Naive thymus-derived CD4-positive, alpha-beta T cell (primary cell): Measurements from ENCODE around the gene TTI1. TPM values are rescaled to one million over a fixed set of nuclear protein-coding genes. Genes with fewer than 3 reads are reported as not detected.
A peak's percentile ranks its signal among the peaks of the same experiment; 100 is the strongest.

ENCODE experiments used
- ATAC-seq: fragments of 150-1000 bp; cut with Tn5 transposase; 2 replicates; pipeline ENCODE4 v1.10.0; 2021; ENCODE audit warnings: mild to moderate bottlenecking, moderate library complexity
- CTCF ChIA-PET: fragments of 350-600 bp; sonication (Branson Sonifier 250); formaldehyde crosslinking; loops from one replicate; lab custom pipeline; 2021; ENCODE audit warnings: antibody characterized with exemption; lab: Charles Lee
- POLR2A ChIA-PET: fragments of 350-600 bp; sonication (Branson Sonifier 250); formaldehyde crosslinking; loops from one replicate; lab custom pipeline; 2021; ENCODE audit warnings: antibody characterized with exemption, inconsistent platforms; lab: Charles Lee
- DNase-seq, 9 donors: peaks; one replicate each; pipeline versions ENCODE4 v3.0.0 to v3.0.0-alpha.2; 2020 to 2022; ENCODE audit warnings: mixed read lengths in 1 of 9
- H3K27ac ChIP-seq: one replicate; pipeline ENCODE4 v1.7.0; 2013; ENCODE audit warnings: mild to moderate bottlenecking, low read depth, low read length, moderate library complexity
- H3K27me3 ChIP-seq, 2 donors: one replicate each; pipeline ENCODE4 v1.7.0; 2013; ENCODE audit warnings: low read length in 2 of 2, mild to moderate bottlenecking in 2 of 2, moderate library complexity in 2 of 2; ENCODE audit not compliant: control insufficient read depth in 2 of 2, insufficient read depth in 2 of 2
- H3K36me3 ChIP-seq, 3 experiments: 1 replicate in 2 of 3; 2 replicates in 1 of 3; pipeline ENCODE4 v1.7.0; 2013; ENCODE audit warnings: low read length in 3 of 3, mild to moderate bottlenecking in 3 of 3, moderate library complexity in 1 of 3; ENCODE audit not compliant: insufficient read depth in 3 of 3, control insufficient read depth in 2 of 3
- H3K4me1 ChIP-seq, 2 donors: one replicate each; pipeline ENCODE4 v1.7.0; 2013; ENCODE audit warnings: low read length in 2 of 2, mild to moderate bottlenecking in 2 of 2, moderate library complexity in 1 of 2; ENCODE audit not compliant: control insufficient read depth in 2 of 2, insufficient read depth in 2 of 2
- H3K4me3 ChIP-seq: 2 replicates; pipeline ENCODE4 v1.7.0; 2013; ENCODE audit warnings: mild to moderate bottlenecking, low read length
- H3K9me3 ChIP-seq, 3 experiments: 1 replicate in 2 of 3; 2 replicates in 1 of 3; pipeline ENCODE4 v1.7.0; 2013; ENCODE audit warnings: low read length in 3 of 3; ENCODE audit not compliant: control insufficient read depth in 2 of 3
- H3K27ac Mint-ChIP-seq, 9 donors: one replicate each; pipeline ENCODE4 v1.8.0; 2020 to 2022; ENCODE audit warnings: mixed read lengths in 9 of 9, mild to moderate bottlenecking in 8 of 9, moderate library complexity in 5 of 9, inconsistent platforms in 2 of 9
- H3K27me3 Mint-ChIP-seq, 5 donors: one replicate each; pipeline ENCODE4 v1.8.0; 2021 to 2022; ENCODE audit warnings: mixed read lengths in 5 of 5, mild to moderate bottlenecking in 1 of 5
- H3K36me3 Mint-ChIP-seq, 5 donors: one replicate each; pipeline ENCODE4 v1.8.0; 2020 to 2022; ENCODE audit warnings: mixed read lengths in 5 of 5, mild to moderate bottlenecking in 3 of 5, inconsistent platforms in 1 of 5
- H3K4me1 Mint-ChIP-seq, 7 donors: one replicate each; pipeline ENCODE4 v1.8.0; 2020 to 2022; ENCODE audit warnings: mixed read lengths in 7 of 7, mild to moderate bottlenecking in 3 of 7, inconsistent platforms in 1 of 7
- H3K4me3 Mint-ChIP-seq, 10 donors: one replicate each; pipeline ENCODE4 v1.8.0; 2020 to 2022; ENCODE audit warnings: mild to moderate bottlenecking in 10 of 10, mixed read lengths in 10 of 10, moderate library complexity in 6 of 10, inconsistent platforms in 2 of 10
- H3K9me3 Mint-ChIP-seq, 11 donors: one replicate each; pipeline ENCODE4 v1.8.0; 2020 to 2022; ENCODE audit warnings: mixed read lengths in 11 of 11, mild to moderate bottlenecking in 4 of 11, inconsistent platforms in 1 of 11, moderate library complexity in 1 of 11
- intact Hi-C, 2 donors: fragments of 100-400 bp; cut with micrococcal nuclease; formaldehyde crosslinking; loops; one replicate each; pipeline ENCODE4 v1.15.1; 2023
- polyA plus RNA-seq, 2 donors: library from polyadenylated mRNA; unstranded; fragments of 300-500 nt; fragmentation: Illumina TruSeq; gene quantifications; one replicate each; pipeline ENCODE4 v1.2.3, GENCODE V29; 2021
- total RNA-seq, 6 experiments: library from RNA in 5 of 6; stranded (reverse) in 5 of 6; gene quantifications; 1 replicate in 5 of 6; 2 replicates in 1 of 6; pipeline ENCODE4 v1.2.3 and lab custom pipeline; 2021 to 2026

TTI1 gene
- total and polyA plus RNA-seq, 7 experiments from 2014 or later = 15.0 to 29.8 (median 25.0) TPM

GRCh38 chr20:37990571-37991151, 42.6 kb downstream of the TTI1 start:
- Mint-ChIP-seq H3K4me1 (peaks cover 0 to 32% (median 16%) of the 10 kb centered on the region in 7 donors), H3K27ac (peak overlapping the region in 6 of 9 donors; percentile 15 to 84 (median 66)), H3K4me3 (peak overlapping the region in 3 of 10 donors; percentile 3 to 76 (median 9)), H3K36me3 (peaks cover 15 to 73% (median 19%) of the 10 kb centered on the region in 5 donors), H3K9me3 (no peaks in the 10 kb centered on the region), H3K27me3 (no peaks in the 10 kb centered on the region)
- H3K4me3 ChIP-seq = no peak overlapping the region
- H3K9me3 ChIP-seq = no peaks in the 10 kb centered on the region
- CTCF ChIA-PET = no interaction called here
- peaks cover 0 to 50% (median 2%) of the 10 kb centered on the region in 3 experiments for H3K36me3 ChIP-seq
- no peaks in the 10 kb centered on the region for H3K27me3 ChIP-seq
- no peaks in the 10 kb centered on the region for H3K4me1 ChIP-seq
- DNase-seq (peak in 2 of 9 donors; percentile 16 to 72), ATAC-seq (peak; percentile 90)
- no peak overlapping the region for H3K27ac ChIP-seq
- intact Hi-C loops = no loop called here
- POLR2A ChIA-PET = no interaction called here

- Histone ChIP-seq H3K27ac (no peak overlapping the region), H3K9me3 (no peaks in the 10 kb centered on the region), H3K36me3 (peaks cover 0 to 43% (median 0%) of the 10 kb centered on the region in 3 experiments), H3K27me3 (no peaks in the 10 kb centered on the region), H3K4me3 (no peak overlapping the region), H3K4me1 (no peaks in the 10 kb centered on the region)
- Mint-ChIP-seq H3K9me3 (no peaks in the 10 kb centered on the region), H3K4me3 (peak overlapping the region in 2 of 10 donors; percentile 5 to 19), H3K27ac (peak overlapping the region in 4 of 9 donors; percentile 2 to 84 (median 64)), H3K36me3 (peaks cover 10 to 72% (median 16%) of the 10 kb centered on the region in 5 donors), H3K27me3 (no peaks in the 10 kb centered on the region), H3K4me1 (peaks cover 0 to 32% (median 16%) of the 10 kb centered on the region in 7 donors)
- intact Hi-C loops = no loop called here
- CTCF ChIA-PET = interaction anchor here (0.9 kb wide), 1 partner anchor 15 kb away, joined by 3 read pairs; no protein-coding TSS in a partner anchor
- POLR2A ChIA-PET = no interaction called here
- ATAC-seq = peak; percentile 8
- DNase-seq = no peak
Measured at GRCh38 chr20:37989601-37990295, 43.5 kb downstream of the TTI1 start.

GRCh38 chr20:37988306-37988954, 44.8 kb downstream of the TTI1 start:
- peak overlapping the region in 1 of 9 donors; percentile 47 for H3K27ac Mint-ChIP-seq
- H3K9me3 ChIP-seq = no peaks in the 10 kb centered on the region
- H3K9me3 Mint-ChIP-seq = no peaks in the 10 kb centered on the region
- H3K4me3 ChIP-seq = no peak overlapping the region
- H3K4me1 Mint-ChIP-seq = peaks cover 0 to 32% (median 16%) of the 10 kb centered on the region in 7 donors
- H3K27ac ChIP-seq = no peak overlapping the region
- intact Hi-C loops = no loop called here
- H3K27me3 ChIP-seq = no peaks in the 10 kb centered on the region
- no peak overlapping the region for H3K4me3 Mint-ChIP-seq
- ChIA-PET POLR2A (no interaction called here), CTCF (interaction anchor here (0.6 kb wide), 1 partner anchor 905 kb away, joined by 3 read pairs; no protein-coding TSS in a partner anchor)
- DNase-seq = no peak
- no peak for ATAC-seq
- H3K36me3 Mint-ChIP-seq = peaks cover 7 to 74% (median 21%) of the 10 kb centered on the region in 5 donors
- H3K27me3 Mint-ChIP-seq = no peaks in the 10 kb centered on the region
- H3K4me1 ChIP-seq = no peaks in the 10 kb centered on the region
- peaks cover 0 to 42% (median 5%) of the 10 kb centered on the region in 3 experiments for H3K36me3 ChIP-seq

GRCh38 chr20:37987602-37988290, 45.5 kb downstream of the TTI1 start:
- Mint-ChIP-seq H3K27me3 (no peaks in the 10 kb centered on the region), H3K36me3 (peaks cover 9 to 81% (median 24%) of the 10 kb centered on the region in 5 donors), H3K4me1 (peaks cover 0 to 30% (median 16%) of the 10 kb centered on the region in 7 donors), H3K9me3 (no peaks in the 10 kb centered on the region), H3K4me3 (no peak overlapping the region), H3K27ac (peak overlapping the region in 1 of 9 donors; percentile 46)
- Histone ChIP-seq H3K27me3 (no peaks in the 10 kb centered on the region), H3K36me3 (peaks cover 0 to 48% (median 11%) of the 10 kb centered on the region in 3 experiments), H3K9me3 (no peaks in the 10 kb centered on the region), H3K4me1 (no peaks in the 10 kb centered on the region), H3K4me3 (no peak overlapping the region), H3K27ac (no peak overlapping the region)
- no peak for DNase-seq
- intact Hi-C loops = no loop called here
- POLR2A ChIA-PET = no interaction called here
- no peak for ATAC-seq
- CTCF ChIA-PET = no interaction called here

- H3K27me3 Mint-ChIP-seq = no peaks in the 10 kb centered on the region
- Histone ChIP-seq H3K4me3 (no peak overlapping the region), H3K27ac (no peak overlapping the region), H3K27me3 (no peaks in the 10 kb centered on the region), H3K36me3 (peaks cover 0 to 55% (median 14%) of the 10 kb centered on the region in 3 experiments), H3K9me3 (no peaks in the 10 kb centered on the region), H3K4me1 (no peaks in the 10 kb centered on the region)
- intact Hi-C loops = no loop called here
- no peak overlapping the region for H3K27ac Mint-ChIP-seq
- H3K9me3 Mint-ChIP-seq = no peaks in the 10 kb centered on the region
- ChIA-PET CTCF (no interaction called here), POLR2A (no interaction called here)
- ATAC-seq (no peak), DNase-seq (no peak)
- peaks cover 9 to 87% (median 30%) of the 10 kb centered on the region in 5 donors for H3K36me3 Mint-ChIP-seq
- no peak overlapping the region for H3K4me3 Mint-ChIP-seq
- peaks cover 0 to 30% (median 16%) of the 10 kb centered on the region in 7 donors for H3K4me1 Mint-ChIP-seq
Measured at GRCh38 chr20:37986873-37987601, 46.2 kb downstream of the TTI1 start.
